OCI-M2 (cell line): ENCODE measurements around the gene KLHL3.
"Not testable (repeated sequence)": the region's sequence is repeated elsewhere in the genome, so short reads cannot be mapped to it uniquely, and the experiment has no call there.

ENCODE experiments used
- DNase-seq: peaks from one replicate; lab custom pipeline; 2025; ENCODE audit not compliant: unreplicated experiment; lab: John Stamatoyannopoulos, UW

The KLHL3 gene

DNA sequence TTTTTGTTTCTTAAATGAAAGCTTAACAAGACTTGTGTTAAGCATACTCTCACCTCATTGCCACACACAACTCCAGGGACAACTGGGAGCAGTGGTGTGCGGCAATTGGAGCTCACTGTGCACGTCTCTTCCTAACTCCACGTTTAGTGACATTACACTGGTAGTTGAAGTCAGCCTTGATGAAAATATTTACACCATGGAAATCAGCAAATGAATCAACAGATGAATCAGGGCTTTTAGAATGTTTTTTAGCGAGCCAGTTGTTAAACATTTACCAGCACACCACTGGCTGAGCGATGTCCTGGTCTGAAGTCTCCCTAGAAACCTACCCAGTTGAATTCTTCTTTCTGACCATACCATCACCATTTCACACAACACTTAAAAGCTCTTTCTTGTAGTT lies 67.3 kb downstream of the KLHL3 start:
- DNase-seq, result no peak

- no peak for DNase-seq
Measured at GRCh38 chr5:137667341-137667740, 68.5 kb downstream of the KLHL3 start.

GRCh38 chr5:137666901-137667300 lies 69.0 kb downstream of the KLHL3 start:
- DNase-seq, result no peak

GRCh38 chr5:137666461-137666850 lies 69.4 kb downstream of the KLHL3 start:
- DNase-seq, result peak; percentile 12

DNA sequence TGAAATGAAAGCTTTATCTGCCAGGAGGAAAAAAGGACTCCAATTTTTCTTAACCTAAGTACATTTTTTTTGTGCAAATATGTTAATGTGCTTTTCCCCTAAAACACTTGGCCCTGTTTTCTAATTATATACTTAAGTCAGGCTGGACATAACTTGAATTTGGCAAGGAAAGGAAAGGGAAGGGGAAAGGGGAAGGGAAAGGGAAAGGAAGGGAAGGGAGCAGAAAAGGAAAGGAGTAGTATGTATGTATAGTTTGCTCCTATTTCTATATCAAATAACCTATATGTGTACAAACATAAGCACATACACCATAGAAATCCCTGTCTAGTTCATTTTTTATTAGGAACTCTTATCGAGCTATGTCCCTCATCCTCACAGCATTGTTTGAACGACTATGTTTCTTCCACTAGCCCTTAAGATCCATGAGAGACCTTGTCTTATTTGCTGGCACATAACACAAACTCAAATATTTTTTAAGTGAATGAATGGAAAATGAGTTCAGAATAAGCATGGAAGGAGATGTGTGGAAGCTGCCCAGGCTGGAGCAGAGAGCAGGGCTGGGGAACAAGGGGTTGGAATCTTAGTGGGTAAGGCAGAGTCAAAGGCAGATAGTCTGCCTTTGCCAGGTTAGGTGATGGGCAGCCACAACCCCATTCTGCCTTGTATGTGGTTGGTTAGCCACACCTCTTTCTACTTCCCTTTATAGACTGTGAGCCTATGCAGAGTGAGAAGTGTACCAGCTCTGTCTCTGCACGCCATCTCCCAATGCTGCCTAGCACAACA lies 70.0 kb downstream of the KLHL3 start:
- DNase-seq, result no peak

GRCh38 chr5:137660349-137660817 lies 75.5 kb downstream of the KLHL3 start:
- DNase-seq, result no peak

DNA sequence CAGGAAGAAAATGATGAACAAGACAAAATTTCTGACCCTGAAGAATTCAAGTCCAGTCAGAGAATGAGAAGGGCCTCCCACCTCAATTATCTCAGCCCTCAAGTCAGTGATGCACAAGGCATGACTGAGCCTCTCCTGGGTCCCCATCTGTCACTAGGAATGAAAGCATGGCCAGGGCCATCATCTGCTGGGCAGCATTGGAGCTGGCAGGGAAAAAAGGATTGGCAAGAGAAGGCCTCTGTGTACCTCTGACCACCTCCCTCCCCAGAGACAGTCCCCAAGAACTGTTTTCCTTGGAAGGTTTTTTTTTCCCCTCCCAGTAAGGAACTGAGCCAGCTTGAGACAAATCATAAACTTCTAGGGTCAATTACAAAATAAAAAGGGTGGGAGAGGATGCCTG lies 76.7 kb downstream of the KLHL3 start:
- no peak for DNase-seq

GRCh38 chr5:137658324-137658723 lies 77.6 kb downstream of the KLHL3 start:
- DNase-seq, result no peak

GRCh38 chr5:137657073-137657472 lies 78.8 kb downstream of the KLHL3 start:
- DNase-seq, result no peak

DNA sequence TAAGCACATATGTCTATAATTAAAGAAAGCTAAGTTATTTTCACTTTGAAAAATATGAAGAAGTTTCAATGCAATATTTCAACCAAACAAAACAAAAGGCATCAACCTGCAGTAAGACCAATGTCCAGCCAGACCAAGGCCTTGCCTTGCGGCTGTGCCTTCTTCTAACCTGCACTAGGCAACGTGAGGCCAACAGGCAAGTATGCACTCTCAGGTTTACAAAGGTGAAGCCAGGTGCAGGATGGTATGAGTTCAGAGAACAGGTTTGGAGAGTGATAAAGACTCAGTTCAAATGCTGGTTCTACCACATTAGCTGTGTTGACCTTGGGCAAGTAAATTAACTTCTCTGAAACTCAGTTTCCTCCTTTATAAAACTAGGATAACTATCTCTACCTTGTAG lies 79.3 kb downstream of the KLHL3 start:
- no peak for DNase-seq

- no peak for DNase-seq
Measured at GRCh38 chr5:137651022-137651421, 84.9 kb downstream of the KLHL3 start.

DNA sequence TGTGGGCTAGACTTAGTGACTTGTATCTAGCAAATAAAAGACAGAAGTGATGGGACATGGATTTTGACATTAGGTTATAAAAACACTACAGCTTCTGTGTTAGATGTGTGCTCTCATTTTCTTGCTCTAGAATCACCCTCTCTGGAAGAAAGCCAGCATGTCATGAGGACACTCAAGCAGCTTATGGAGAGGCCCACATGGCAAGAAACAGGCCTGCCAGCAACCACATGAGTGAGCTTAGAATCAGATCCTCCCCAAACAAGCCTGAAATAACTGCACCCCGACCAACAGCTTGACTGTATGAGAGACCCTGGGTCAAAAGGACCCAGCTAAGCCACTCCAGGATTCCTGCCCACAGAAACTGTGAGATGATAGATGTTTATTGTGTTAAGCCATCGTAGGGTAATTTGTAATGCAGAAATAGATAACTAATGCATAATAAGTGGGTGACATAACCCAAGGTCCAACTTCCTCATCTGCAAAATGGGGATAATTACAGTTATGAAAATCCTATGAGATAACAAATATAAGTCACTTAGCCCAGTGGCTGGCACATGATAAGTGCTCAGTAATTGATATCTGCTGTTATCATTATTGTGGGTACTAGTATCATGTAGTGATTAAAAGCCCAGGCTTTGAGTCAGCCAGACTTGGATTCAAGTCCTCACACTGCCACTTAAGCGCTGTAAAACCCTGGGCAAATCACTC lies 86.5 kb downstream of the KLHL3 start:
- no peak for DNase-seq

GRCh38 chr5:137648361-137648760 lies 87.5 kb downstream of the KLHL3 start:
- DNase-seq, result no peak

DNA sequence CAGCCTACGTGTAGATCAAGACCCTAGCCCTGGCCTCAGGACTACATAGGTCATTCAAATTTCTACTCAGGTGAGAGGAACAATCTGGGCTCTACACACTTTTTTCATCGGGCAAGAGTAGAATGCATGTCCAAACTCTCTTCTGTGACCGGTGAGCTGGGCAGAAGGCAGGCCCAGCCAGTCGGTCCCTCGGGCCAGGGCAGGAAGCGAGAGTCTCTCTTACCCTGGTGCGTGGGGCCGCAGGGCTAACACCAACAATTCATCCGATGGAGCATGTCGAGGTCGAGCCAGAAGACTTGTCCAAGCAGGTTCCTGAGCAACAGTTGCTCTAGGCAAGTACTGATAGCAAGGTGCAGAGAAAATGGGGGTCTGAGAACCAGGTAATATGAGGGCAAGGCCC lies 88.5 kb downstream of the KLHL3 start:
- no peak for DNase-seq

DNA sequence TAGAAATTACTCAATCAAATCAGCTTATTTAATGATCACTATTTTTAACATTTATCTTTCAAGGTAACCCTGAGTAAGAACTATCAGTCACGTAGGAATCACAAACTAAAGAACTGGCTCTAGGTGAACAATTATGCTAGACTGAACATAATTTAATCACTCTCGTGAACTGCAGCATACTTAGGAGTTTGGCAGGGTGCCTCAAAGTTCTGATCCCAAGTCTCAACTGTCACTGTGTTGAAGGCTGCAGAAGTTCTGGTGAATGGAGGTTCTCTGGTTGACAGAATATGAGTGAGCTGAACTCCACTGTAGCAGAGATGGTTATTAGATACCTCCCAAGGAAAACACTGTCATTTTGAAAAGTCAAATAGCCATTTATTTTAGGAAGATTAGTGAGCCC lies 89.1 kb downstream of the KLHL3 start:
- DNase-seq, result no peak

GRCh38 chr5:137643081-137643480 lies 92.8 kb downstream of the KLHL3 start:
- not testable (repeated sequence) for DNase-seq

- no peak for DNase-seq
Measured at GRCh38 chr5:137642091-137642490, 93.8 kb downstream of the KLHL3 start.

GRCh38 chr5:137641148-137641547 lies 94.7 kb downstream of the KLHL3 start:
- no peak for DNase-seq

DNA sequence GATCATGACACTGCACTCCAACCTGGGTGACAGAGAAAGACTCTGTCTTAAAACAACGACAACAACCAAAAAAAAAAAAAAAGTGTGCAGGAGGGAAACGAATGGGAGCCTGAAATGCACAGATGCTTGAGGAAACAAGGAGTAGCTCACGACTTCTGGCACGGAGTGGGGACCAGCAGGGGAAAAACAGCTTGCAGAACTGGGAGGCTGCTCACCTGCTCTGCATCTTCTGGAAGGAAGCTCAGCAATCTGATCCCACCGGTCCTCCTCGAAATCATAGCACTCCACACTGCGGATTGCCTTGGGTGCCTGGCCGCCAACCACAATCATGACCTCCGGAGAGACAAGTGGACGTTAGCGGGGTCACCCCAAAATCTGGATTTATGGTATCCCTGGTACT lies 96.2 kb downstream of the KLHL3 start:
- DNase-seq, result no peak

GRCh38 chr5:137638841-137639240 lies 97.0 kb downstream of the KLHL3 start:
- DNase-seq, result no peak

- no peak for DNase-seq
Measured at GRCh38 chr5:137636830-137637714, 98.8 kb downstream of the KLHL3 start.

DNA sequence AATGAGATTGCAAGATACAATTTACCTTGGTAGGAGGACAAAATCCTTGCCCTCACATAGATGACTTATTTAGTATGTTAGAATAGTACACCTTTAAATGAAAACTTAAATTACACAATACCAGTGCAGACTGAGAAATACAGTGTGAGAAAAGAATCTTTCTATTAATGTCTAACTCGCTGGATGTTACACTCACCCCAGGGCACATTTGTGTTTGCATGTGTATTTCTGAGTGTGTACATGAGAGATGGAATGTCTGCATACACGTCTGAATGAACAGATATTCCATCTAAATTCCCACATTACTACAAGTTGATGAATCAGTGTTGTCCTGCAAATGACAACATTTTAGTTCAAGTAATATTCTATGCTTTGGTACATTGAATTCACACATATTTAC lies 99.8 kb downstream of the KLHL3 start:
- DNase-seq, result no peak
